Mucosa of rectum (tissue), 2 donors: Measurements from ENCODE around the gene ADAP1.
"Not testable (repeated sequence)": the region's sequence is repeated elsewhere in the genome, so short reads cannot be mapped to it uniquely, and the experiment has no call there.

Experiments used
- H3K27ac ChIP-seq, 2 donors: one replicate each; pipeline ENCODE4 v1.7.0; 2013; ENCODE audit warnings: inconsistent platforms in 2 of 2, low read depth in 2 of 2, low read length in 2 of 2
- H3K27me3 ChIP-seq, 2 donors: one replicate each; pipeline ENCODE4 v1.7.0; 2013; ENCODE audit warnings: low read length in 2 of 2; ENCODE audit not compliant: control insufficient read depth in 2 of 2, insufficient read depth in 2 of 2
- H3K36me3 ChIP-seq, 2 donors: one replicate each; pipeline ENCODE4 v1.7.0; 2013; ENCODE audit warnings: low read length in 2 of 2; ENCODE audit not compliant: control insufficient read depth in 2 of 2, insufficient read depth in 2 of 2
- H3K4me1 ChIP-seq, 2 donors: one replicate each; pipeline ENCODE4 v1.7.0; 2013; ENCODE audit warnings: low read length in 2 of 2, mild to moderate bottlenecking in 1 of 2; ENCODE audit not compliant: control insufficient read depth in 2 of 2, insufficient read depth in 2 of 2
- H3K4me3 ChIP-seq, 2 donors: one replicate each; pipeline ENCODE4 v1.7.0; 2013; ENCODE audit warnings: low read length in 2 of 2
- H3K9ac ChIP-seq, 2 donors: one replicate each; pipeline ENCODE4 v1.7.0; 2013; ENCODE audit warnings: low read length in 2 of 2, low read depth in 1 of 2, mild to moderate bottlenecking in 1 of 2
- H3K9me3 ChIP-seq, 2 donors: one replicate each; pipeline ENCODE4 v1.7.0; 2013; ENCODE audit warnings: low read length in 2 of 2; ENCODE audit not compliant: control insufficient read depth in 2 of 2
- donor health status: healthy.
- donor health status: Normal muscosa, but diverticular disease.

ADAP1 gene

DNA sequence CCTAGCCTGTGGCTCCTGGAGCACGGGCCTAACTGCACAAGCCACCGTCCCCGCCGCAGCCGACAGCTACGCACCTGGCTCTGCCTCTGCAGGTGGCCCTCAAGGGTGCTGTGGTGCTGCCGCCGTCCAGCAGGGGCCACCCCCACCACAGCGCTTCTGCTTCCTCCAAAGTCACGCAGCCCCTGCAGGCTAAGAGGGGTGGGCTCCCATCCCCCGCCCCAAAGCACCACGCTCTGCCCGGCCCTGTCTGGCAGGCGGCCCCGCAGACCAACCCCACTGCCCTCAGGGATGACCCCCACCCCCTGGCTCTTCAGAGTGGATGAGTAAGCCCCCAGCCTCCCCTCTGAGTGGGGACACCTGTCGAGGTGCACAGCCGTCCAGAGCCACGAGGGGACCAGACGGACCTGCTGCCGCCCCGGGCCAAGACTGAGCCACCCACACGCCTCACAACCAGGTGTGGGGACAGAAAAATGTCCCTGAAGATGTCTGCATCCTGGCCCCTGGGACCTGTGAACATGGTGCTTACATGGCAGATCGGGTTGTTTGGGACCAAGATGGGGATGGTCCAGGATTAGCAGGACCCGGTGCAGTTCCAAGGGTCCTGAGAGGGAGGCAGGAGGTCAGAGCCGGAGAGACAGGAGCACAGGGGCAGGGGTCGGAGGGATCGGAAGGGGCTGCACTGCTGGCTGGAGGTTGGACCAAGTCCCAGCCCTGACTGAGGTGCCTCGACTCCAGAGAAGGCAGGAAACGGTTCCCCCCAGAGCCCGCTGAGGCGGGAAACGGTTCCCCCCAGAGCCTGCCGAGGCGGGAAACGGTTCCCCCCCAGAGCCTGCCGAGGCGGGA, 9.0 kb upstream of the ADAP1 start:
- H3K9me3 ChIP-seq, result no peaks in the 10 kb centered on the region
- H3K27me3 ChIP-seq, result peaks cover 0 to 4% of the 10 kb centered on the region in 2 donors
- peaks cover 13 to 21% of the 10 kb centered on the region in 2 donors for H3K36me3 ChIP-seq
- H3K4me1 ChIP-seq, result peaks cover 9 to 24% of the 10 kb centered on the region in 2 donors
- H3K9ac ChIP-seq, result no peak overlapping the region
- H3K27ac ChIP-seq, result no peak overlapping the region
- H3K4me3 ChIP-seq, result no peak overlapping the region

DNA sequence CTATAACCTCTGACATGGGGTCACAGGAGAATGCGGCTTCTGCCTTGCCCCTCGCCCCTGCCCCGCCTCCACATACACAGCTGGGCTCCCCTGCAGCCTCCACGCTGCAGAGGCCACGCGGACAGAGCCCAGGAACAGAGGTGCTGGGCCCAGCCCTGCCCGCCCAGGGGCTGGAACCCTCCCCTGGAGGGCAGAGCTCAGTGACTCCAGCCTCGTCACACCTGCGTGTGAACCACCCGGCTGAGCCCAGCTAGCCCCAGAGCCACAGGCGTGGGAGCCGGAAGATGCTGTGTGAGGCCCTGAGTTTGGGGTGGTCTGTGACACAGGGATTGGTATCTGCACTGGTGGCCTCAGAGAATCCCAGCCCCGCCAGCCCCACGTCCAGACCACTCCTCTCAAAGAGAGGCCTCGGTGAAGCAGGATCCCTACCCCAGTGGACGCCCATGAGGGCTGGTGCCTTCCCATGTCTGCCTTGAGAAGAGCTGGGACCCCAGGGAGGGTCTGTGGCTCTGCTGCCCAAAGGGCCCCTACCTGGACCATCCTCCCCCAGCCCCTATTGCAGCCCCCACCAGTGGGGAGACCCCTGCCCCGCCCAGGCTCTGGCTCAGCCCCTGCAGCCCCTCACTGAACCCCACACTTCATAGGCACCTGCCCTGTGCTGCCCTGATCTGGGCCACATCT, 8.1 kb upstream of the ADAP1 start:
- no peaks in the 10 kb centered on the region for H3K9me3 ChIP-seq
- H3K4me1 ChIP-seq, result peaks cover 9 to 24% of the 10 kb centered on the region in 2 donors
- no peak overlapping the region for H3K27ac ChIP-seq
- peaks cover 0 to 4% of the 10 kb centered on the region in 2 donors for H3K27me3 ChIP-seq
- H3K4me3 ChIP-seq, result no peak overlapping the region
- H3K9ac ChIP-seq, result no peak overlapping the region
- peaks cover 4 to 12% of the 10 kb centered on the region in 2 donors for H3K36me3 ChIP-seq

DNA sequence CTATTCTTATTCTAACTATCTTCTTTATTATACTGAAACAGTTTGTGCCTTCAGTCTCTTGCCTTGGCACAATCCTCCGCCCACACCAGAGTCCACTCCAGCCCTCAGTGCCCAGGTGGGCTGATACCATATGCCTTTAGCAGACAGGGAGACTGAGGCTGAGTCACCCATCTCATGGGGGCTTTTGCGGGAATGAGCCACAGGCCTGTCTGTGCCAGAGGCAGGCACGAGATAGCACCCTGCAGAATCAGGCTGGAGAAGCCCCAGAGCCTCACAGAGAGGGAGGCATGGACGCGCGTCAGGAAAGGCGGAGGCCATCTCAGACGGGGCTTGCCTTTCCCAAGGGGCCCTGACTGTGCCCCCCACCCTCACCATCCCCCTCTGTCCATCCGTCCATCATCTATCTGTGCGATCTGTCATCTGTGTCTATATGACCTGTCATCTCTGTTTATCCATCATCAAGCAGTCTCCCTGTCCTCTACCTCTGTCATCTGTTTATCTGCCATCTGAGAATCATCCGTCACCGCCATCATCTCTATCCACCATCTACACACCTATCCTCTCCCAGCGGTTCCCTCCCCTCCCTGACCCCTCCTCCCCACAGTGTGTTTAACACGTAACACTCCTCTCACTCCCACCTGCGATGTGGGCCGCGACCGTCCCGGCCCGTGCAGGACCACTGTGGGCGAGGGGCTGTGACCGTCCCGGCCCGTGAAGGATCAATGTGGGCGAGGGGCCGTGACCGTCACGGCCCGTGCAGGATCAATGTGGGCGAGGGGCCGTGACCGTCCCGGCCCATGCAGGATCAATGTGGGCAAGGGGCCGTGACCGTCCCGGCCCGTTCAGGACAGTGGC, 7.3 kb upstream of the ADAP1 start:
- Histone ChIP-seq H3K36me3 (peaks cover 0 to 4% of the 10 kb centered on the region in 2 donors), H3K27me3 (peaks cover 0 to 4% of the 10 kb centered on the region in 2 donors), H3K27ac (no peak overlapping the region), H3K9me3 (no peaks in the 10 kb centered on the region), H3K4me3 (no peak overlapping the region), H3K4me1 (peaks cover 9 to 24% of the 10 kb centered on the region in 2 donors), H3K9ac (no peak overlapping the region)

DNA sequence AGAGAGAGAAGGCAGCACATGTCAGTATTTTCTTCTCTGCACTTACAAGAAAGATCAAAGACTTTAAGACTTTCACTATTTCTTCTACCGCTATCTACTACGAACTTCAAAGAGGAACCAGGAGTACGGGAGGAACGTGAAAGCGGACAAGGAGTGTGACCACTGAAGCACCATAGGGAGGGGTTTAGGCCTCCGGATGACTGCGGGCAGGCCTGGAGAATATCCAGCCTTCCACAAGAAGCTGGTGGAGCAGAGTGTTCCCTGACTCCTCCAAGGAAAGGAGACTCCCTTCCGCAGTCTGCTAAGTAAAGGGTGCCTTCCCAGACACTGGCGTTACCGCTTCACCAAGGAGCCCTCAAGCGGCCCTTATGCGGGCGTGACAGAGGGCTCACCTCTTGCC, 6.5 kb upstream of the ADAP1 start:
- not testable (repeated sequence) for H3K27me3 ChIP-seq, H3K36me3 ChIP-seq, H3K4me3 ChIP-seq, H3K9ac ChIP-seq, H3K27ac ChIP-seq, H3K9me3 ChIP-seq
- H3K4me1 ChIP-seq, result peaks cover 9 to 24% of the 10 kb centered on the region in 2 donors

DNA sequence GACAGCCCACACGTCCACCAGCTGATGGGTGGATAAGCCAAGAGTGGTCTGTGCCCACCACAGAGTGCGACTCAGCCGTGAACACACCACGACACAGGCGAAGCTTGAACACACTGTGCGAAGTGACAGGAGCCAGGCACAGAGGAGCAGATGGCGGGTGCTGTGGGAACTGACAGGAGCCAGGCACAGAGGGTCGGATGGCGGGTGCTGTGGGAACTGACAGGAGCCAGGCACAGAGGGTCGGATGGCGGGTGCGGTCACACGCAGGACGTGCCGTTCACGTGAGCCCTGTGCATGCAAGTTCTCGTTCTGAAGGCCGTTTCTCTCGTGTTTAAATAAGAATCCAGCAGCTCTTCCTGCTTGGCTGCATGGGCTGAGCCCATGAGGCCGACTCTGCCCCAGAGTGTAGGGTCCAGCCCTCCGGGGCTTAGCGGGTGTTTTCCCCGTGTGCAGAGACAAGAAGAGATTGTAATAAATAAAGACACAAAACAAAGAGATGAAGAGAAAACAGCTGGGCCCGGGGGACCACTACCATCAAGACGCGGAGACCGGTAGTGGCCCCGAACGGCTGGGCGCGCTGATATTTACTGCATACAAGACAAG, 5.9 kb upstream of the ADAP1 start:
- H3K27ac ChIP-seq, result no peak overlapping the region
- no peak overlapping the region for H3K9ac ChIP-seq
- no peaks in the 10 kb centered on the region for H3K9me3 ChIP-seq
- H3K4me3 ChIP-seq, result no peak overlapping the region
- peaks cover 9 to 22% of the 10 kb centered on the region in 2 donors for H3K4me1 ChIP-seq
- H3K27me3 ChIP-seq, result peaks cover 2 to 4% of the 10 kb centered on the region in 2 donors
- no peaks in the 10 kb centered on the region for H3K36me3 ChIP-seq

DNA sequence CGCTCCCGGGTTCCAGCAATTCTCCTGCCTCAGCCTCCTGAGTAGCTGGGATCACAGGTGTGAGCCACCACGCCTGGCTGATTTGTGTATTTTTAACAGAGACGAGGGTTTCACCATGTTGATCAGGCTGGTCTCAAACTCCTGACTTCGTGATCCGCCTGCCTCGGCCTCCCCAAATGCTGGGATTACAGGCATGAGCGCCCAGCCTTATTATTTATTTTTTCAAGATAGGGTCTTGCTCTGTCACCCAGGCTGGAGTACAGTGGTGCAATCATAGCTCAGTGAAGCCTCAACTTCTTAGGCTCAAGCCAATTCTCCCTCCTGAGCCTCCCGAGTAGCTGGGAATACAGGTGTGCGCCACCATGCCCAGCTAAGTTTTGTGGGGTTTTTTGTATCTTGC, 5.3 kb upstream of the ADAP1 start:
- not testable (repeated sequence) for H3K4me3 ChIP-seq, H3K36me3 ChIP-seq, H3K9me3 ChIP-seq, H3K9ac ChIP-seq, H3K27ac ChIP-seq, H3K27me3 ChIP-seq
- peaks cover 8 to 20% of the 10 kb centered on the region in 2 donors for H3K4me1 ChIP-seq

DNA sequence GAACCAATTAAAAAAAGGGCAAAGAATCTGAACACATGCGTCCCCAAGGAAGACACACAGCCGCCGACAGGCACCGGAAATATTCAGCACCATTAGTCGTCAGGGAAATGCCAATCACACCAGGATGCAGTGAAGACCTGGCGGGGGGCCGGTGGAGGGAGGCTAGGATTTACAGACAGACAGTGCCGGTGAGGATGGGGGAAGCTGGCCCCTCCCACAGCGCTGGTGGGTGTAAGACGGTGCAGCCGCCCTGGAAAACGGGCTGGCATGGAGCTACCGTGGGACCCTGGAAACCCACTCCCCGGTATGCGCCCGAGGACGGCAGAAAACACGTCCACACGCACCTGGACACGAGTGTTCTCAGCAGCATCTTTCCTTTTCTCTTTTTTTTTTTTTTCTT, 4.8 kb upstream of the ADAP1 start:
- H3K9ac ChIP-seq, result no peak overlapping the region
- H3K9me3 ChIP-seq, result no peaks in the 10 kb centered on the region
- H3K27me3 ChIP-seq, result peaks cover 2 to 4% of the 10 kb centered on the region in 2 donors
- H3K4me3 ChIP-seq, result no peak overlapping the region
- no peak overlapping the region for H3K27ac ChIP-seq
- peaks cover 4 to 16% of the 10 kb centered on the region in 2 donors for H3K4me1 ChIP-seq
- H3K36me3 ChIP-seq, result no peaks in the 10 kb centered on the region

DNA sequence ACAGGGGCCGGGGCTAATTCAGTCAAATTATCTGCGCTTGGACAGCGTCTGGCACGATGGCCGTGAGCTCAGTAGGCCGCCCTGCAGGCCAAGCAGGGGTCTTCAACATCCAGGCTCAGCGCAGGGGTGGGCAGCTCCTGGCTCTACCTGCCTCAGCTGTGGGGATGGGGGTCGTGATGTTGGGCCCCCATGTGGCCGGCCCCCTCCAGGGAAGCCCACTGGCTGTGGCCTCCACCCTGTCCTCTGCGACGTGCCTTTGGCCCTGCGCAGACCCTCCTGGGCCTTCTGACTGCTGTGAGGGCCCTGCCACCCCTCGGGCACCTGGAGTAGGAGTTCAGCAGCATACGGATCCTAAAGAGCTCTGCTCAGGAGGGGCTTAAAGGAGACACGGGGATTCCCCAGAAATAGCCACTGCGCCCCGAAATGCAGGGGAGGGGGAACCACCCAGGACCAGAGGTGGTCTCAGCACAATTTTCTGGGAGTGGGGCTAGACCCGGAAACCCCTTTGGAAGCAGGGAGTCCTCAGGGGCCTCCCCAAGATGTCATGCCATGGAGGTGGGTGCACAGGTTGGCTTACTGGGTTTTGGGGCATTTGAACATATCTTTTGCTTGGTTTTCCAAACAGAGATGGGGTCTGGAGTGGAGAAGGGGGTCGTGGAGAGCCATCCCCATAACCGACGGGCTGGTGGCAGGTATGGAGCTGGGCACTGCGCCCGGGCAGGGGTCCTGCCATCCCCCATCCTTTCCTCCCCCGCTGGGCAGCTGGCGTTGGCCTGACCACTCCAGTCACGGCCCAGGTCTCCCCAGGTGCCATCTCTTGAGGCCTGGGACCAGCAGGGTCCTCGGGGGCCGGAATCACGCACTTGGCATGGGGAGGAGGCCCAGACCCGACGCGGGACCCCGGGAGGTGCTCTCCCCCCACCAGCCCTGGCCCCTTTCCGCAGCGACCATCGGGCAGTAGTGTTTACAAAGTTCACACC, 4.0 kb upstream of the ADAP1 start:
- Histone ChIP-seq H3K4me1 (peaks cover 3 to 13% of the 10 kb centered on the region in 2 donors), H3K27ac (no peak overlapping the region), H3K36me3 (no peaks in the 10 kb centered on the region), H3K27me3 (peaks cover 1 to 2% of the 10 kb centered on the region in 2 donors), H3K9me3 (no peaks in the 10 kb centered on the region), H3K9ac (no peak overlapping the region), H3K4me3 (no peak overlapping the region)
